ENCODE measurements around the gene TMED1. TPM values are rescaled to one million over a fixed set of nuclear protein-coding genes. Genes with fewer than 3 reads are reported as not detected.

TMED1 gene
- total RNA-seq, 2 donors from 2014 or later: 19.6 to 21.1 TPM

DNA sequence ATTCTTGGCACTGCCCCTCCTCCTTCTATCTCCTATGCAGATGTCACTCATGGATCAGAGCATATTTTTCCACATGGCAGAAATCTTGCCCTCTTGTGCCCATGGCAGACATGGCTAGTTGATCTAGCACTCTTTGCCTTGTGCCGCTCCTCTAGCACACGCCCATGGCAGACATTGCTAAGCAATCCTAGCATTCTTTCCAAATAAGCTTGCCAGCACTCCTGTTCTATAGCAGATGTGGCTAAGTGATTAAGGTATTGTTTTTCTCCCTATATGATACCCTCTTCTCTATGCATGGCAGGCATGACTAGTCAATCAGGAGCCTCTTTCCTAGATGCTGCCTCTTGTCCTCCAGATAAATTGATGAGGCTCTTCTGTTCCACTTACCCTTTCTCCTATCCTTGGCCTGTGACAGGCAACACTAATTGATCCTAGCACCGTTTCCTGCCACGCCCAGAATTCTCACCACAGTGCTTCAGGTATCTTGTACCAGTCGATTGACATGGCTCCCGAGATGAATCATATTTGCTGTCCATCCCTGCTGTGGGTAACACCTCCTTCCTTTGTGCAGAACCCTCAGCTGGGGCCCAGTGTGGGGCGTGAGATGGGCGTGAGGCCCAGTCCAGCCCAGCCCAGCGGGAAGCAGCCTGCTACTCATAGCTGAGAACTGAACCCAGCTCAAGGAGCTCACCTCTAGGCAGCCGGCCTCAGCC, 26.9 kb downstream of the TMED1 start:
- Mint-ChIP-seq H3K4me1 (ENCODE audit: low read depth) (peaks cover 38% of the 10 kb centered on the region), H3K4me3 (peak overlapping the region; percentile 10 to 22), H3K27me3 (ENCODE audit: low read depth) (no peaks in the 10 kb centered on the region), H3K36me3 (ENCODE audit: insufficient read depth in 2 of 2) (peaks cover 16 to 24% of the 10 kb centered on the region in 2 donors), H3K9me3 (peaks cover 0 to 6% of the 10 kb centered on the region in 2 donors), H3K27ac (peak overlapping the region; percentile 29)
- peak; percentile 57 to 78 for ATAC-seq (replicated peaks in 1 of 2)
- DNase-seq: peak; percentile 46 to 66

DNA sequence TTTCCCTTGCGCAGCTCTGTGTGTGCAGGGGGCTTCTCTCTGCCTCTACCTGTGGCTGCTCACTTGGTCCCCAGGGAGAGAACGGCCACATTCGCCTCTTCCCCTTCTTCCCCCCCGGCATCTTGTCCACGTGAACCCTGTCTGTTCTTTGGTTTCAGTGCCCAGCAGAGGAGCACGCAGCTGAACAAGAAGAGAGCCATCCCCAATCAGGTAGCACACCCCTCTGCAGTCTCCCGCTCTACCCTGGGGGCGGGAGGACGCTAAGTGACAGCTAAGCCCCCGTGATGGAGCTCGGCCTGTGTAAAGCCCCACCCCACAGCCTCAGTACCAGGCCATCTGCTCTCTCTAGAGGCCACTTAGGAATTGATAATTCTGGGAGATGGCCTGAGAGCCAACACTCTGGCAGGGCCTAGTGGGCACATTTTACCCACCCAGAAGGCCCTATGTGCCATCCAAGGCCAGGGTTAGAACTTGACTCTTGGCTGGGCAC, 30.2 kb downstream of the TMED1 start:
- Mint-ChIP-seq H3K9me3 (peaks cover 0 to 6% of the 10 kb centered on the region in 2 donors), H3K27me3 (ENCODE audit: low read depth) (no peaks in the 10 kb centered on the region), H3K36me3 (ENCODE audit: insufficient read depth in 2 of 2) (peaks cover 18 to 28% of the 10 kb centered on the region in 2 donors), H3K27ac (no peak overlapping the region), H3K4me1 (ENCODE audit: low read depth) (peaks cover 19% of the 10 kb centered on the region), H3K4me3 (no peak overlapping the region)
- DNase-seq (no peak), ATAC-seq (replicated peaks in 1 of 2) (no peak)

DNA sequence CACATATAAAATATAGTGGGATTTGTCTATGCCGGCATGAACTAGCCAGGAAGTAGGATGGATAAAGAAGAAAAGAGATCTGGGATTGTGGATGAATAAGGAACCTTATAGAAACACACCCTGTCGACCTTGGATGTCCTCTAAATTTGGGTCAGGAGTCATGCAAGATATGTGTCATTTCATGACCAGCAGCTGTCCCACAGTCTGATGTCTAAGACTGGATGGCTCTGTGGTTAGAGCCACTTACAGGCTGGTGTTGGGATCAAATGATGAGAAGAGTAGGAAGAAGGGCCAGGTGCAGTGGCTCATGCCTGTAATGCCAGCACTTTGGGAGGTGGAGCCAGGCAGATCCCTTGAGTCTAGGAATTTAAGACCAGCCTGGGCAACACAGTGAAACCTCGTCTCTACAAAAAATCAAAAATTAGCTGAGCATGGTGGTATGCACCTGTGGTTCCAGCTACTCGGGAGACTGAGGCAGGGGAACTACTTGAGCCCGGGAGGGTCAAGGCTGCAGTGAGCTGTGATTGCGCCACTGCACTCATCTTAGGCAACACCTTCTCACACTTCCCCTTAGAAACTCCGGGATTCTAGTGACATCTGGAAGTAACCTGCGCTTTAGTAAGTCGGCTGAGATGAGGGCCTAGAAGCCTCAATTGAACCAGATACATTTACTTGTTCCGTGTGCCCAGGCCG, 30.8 kb downstream of the TMED1 start:
- Mint-ChIP-seq H3K9me3 (peaks cover 0 to 6% of the 10 kb centered on the region in 2 donors), H3K4me3 (no peak overlapping the region), H3K36me3 (ENCODE audit: insufficient read depth in 2 of 2) (peaks cover 18 to 28% of the 10 kb centered on the region in 2 donors), H3K4me1 (ENCODE audit: low read depth) (peaks cover 21% of the 10 kb centered on the region), H3K27ac (peak overlapping the region; percentile 34), H3K27me3 (ENCODE audit: low read depth) (no peaks in the 10 kb centered on the region)
- DNase-seq: no peak
- no peak for ATAC-seq (replicated peaks in 1 of 2)

DNA sequence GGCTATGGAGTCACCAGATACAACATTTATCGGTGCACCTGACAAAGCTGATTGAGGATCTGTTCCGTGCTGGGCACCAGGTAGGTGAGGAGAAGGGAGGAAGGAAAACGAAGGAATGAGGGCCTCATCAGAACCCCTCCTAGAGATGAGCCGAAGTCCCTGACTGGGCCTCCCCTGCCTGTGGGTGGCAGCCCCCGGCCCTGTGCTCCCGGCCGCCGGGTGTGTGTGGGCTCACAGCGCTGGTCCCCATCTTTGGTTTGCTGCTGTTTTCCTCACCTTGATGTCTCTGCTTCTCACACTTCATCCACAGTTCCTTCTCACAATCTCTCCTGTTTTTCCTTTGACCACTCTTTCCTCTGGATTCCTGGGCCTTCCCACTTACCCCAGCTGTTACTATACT, 32.8 kb downstream of the TMED1 start:
- H3K27ac Mint-ChIP-seq: no peak overlapping the region

DNA sequence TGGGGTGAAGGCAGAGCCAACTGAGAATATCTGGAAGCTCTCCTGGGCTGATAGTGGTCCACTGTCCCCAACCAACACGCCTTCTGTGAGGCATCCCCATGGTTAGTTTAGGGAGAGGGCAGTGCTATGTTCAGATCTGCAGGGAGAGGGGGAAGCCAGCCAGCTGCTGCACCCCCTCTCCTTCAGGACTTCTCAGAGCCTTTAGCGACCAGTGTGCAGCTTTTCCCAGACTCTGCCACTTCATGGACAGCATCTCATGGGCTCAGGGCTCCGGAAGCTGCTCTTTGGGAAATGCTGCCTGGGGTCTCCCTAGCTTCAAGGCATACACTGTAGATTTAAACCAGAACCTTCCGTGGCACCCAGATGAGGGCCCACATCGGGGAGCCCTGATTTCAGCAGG, 33.5 kb downstream of the TMED1 start:
- H3K27ac Mint-ChIP-seq: no peak overlapping the region

More for the DNA sequence above, 32.8 kb downstream of the TMED1 start:
- Mint-ChIP-seq H3K9me3 (peaks cover 0 to under 1% of the 10 kb centered on the region in 2 donors), H3K4me1 (ENCODE audit: low read depth) (peaks cover 24% of the 10 kb centered on the region), H3K4me3 (no peak overlapping the region), H3K27me3 (ENCODE audit: low read depth) (no peaks in the 10 kb centered on the region), H3K36me3 (ENCODE audit: insufficient read depth in 2 of 2) (peaks cover 9 to 21% of the 10 kb centered on the region in 2 donors)
- DNase-seq (no peak), ATAC-seq (replicated peaks in 1 of 2) (no peak)

DNA sequence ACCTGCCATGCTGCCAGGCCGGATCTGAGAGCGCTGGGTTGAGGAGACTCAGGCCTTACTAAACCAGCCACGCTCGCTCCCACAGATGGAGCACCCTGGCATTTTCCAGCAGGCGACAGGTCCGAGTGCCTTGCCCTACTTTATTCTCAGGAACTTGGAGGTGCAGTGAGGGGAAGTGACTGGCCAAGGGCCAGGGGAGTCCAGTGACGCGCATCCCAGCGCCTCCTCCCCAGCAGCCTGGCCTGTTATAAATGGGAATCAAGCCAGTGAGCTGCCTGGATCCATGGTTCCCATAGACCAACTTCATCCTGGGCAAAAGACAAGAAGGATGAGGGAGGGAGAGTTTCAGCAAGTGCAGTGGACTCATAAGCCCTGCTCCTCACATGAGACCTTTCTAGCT, 35.5 kb downstream of the TMED1 start:
- peak overlapping the region in 1 of 2 donors; percentile 61 for H3K4me3 Mint-ChIP-seq
- ATAC-seq (replicated peaks in 1 of 2): no peak

More for the DNA sequence above, 33.5 kb downstream of the TMED1 start:
- no peaks in the 10 kb centered on the region for H3K9me3 Mint-ChIP-seq
- DNase-seq (no peak), ATAC-seq (replicated peaks in 1 of 2) (no peak)
- H3K4me1 Mint-ChIP-seq (ENCODE audit: low read depth): peaks cover 27% of the 10 kb centered on the region
- no peak overlapping the region for H3K4me3 Mint-ChIP-seq
- no peaks in the 10 kb centered on the region for H3K27me3 Mint-ChIP-seq (ENCODE audit: low read depth)
- peaks cover 9 to 19% of the 10 kb centered on the region in 2 donors for H3K36me3 Mint-ChIP-seq (ENCODE audit: insufficient read depth in 2 of 2)

DNA sequence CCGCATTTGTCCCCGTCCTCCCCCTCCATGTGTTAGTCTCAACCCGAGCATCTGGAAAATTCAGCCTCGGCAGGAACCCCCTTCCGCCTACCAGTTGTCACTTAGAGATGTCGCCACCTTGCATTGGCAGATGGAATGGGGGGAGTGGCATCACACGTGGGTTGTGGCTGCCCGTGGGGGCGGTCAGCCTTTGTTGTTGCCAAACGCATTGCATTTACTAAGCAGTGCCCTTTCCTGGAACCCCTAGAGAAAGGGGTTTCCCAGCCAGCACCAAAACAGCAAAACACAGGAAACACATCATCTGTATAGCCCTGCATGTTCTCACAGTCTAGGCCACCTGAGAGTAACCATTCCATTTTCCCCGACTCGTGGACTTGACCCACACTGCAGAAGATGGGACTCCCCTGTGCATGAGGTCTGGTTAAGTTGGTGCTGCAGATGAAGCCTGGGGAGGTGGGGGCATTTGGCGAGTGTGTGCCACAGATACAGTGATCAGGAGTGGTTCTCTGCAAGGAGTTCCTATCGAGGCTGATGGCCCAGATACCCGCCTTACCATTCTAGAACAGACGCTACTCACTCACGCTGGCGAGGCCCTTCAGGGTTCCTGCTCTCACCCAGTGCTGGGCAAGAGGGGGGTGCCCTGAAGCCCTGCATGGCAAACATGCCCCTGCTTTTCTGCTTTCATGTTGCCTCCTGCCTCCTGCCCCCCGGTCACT, 38.3 kb downstream of the TMED1 start:
- ATAC-seq (replicated peaks in 1 of 2) (peak; percentile 93 to 95), DNase-seq (peak; percentile 94)
- no peaks in the 10 kb centered on the region for H3K9me3 Mint-ChIP-seq
- H3K27ac Mint-ChIP-seq: peak overlapping the region; percentile 95
- peak overlapping the region; percentile 89 to 90 for H3K4me3 Mint-ChIP-seq
- peaks cover 4 to 17% of the 10 kb centered on the region in 2 donors for H3K36me3 Mint-ChIP-seq (ENCODE audit: insufficient read depth in 2 of 2)
- H3K4me1 Mint-ChIP-seq (ENCODE audit: low read depth): peaks cover 34% of the 10 kb centered on the region
- H3K27me3 Mint-ChIP-seq (ENCODE audit: low read depth): no peaks in the 10 kb centered on the region

More for the DNA sequence above, 35.5 kb downstream of the TMED1 start:
- Mint-ChIP-seq H3K36me3 (ENCODE audit: insufficient read depth in 2 of 2) (peaks cover 11 to 22% of the 10 kb centered on the region in 2 donors), H3K4me1 (ENCODE audit: low read depth) (peaks cover 34% of the 10 kb centered on the region), H3K27me3 (ENCODE audit: low read depth) (no peaks in the 10 kb centered on the region), H3K9me3 (no peaks in the 10 kb centered on the region), H3K27ac (peak overlapping the region; percentile 94)
- DNase-seq: no peak

DNA sequence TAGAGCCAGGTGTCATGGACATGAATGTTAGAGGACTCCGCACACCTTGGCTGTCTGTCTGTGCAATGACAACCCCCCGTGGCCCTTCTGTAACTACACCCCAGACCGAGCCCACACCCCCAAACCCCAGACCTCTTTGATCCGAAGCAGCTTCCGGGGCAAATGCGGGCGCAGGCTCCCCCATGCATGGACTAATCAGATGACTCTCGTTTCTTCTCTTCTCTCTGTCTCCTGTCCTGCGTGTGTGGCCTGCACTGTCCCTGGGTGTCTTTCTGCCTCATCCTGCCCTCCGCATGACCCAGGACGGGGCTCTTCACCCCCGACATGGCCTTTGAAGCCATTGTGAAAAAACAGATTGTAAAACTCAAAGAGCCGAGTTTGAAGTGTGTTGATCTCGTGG, 38.9 kb downstream of the TMED1 start:
- ATAC-seq (replicated peaks in 1 of 2) (peak; percentile 36 to 47), DNase-seq (peak in 1 of 2 donors; percentile 54)
- Mint-ChIP-seq H3K27me3 (ENCODE audit: low read depth) (no peaks in the 10 kb centered on the region), H3K27ac (peak overlapping the region; percentile 95), H3K4me3 (peak overlapping the region; percentile 89 to 90), H3K4me1 (ENCODE audit: low read depth) (peaks cover 34% of the 10 kb centered on the region), H3K9me3 (no peaks in the 10 kb centered on the region), H3K36me3 (ENCODE audit: insufficient read depth in 2 of 2) (peaks cover 3 to 18% of the 10 kb centered on the region in 2 donors)

DNA sequence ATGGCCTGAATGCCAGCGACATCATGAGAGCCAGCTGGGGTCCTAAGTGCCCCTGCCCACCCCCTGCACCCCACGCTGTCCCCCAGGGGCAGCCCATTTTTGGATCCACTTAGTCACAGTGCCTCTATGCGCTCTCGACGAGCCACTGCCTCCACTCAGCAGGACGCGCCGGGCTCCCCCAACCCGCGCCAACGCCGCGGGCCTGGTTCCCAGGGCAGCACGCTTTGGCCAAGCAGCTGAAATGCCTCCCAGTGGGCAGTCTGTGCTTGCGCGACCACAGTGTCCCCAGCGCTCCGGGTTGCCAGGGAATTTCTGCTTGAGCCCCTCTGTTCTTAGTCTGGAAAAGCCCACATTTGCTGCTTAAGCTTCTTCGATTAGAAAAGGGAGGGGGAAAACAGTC, 39.4 kb downstream of the TMED1 start:
- H3K4me1 Mint-ChIP-seq (ENCODE audit: low read depth): peaks cover 34% of the 10 kb centered on the region
- ATAC-seq (replicated peaks in 1 of 2): no peak
- H3K27ac Mint-ChIP-seq: peak overlapping the region; percentile 95
- peak overlapping the region; percentile 89 to 90 for H3K4me3 Mint-ChIP-seq
- peaks cover 2 to 19% of the 10 kb centered on the region in 2 donors for H3K36me3 Mint-ChIP-seq (ENCODE audit: insufficient read depth in 2 of 2)
- no peaks in the 10 kb centered on the region for H3K27me3 Mint-ChIP-seq (ENCODE audit: low read depth)
- DNase-seq: no peak
- no peaks in the 10 kb centered on the region for H3K9me3 Mint-ChIP-seq

DNA sequence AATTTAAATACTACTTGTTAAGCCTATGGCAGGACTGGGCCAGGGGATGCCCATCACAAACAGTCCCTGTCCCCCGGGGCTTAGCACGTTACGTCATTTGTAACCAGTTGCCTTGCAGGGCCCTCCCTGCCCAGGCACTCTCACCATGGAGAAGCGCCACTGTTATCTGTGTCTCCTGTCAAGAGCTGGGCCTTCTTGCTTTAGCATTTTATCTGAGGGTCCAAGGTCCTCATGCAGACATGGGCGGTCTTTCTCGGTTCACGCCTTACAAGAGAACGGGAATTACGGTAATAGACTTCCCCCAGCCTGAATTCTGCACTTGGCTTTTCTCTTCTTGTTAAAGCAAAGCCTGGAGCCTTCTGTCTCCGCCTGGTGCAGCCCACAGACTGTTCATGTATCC, 46.1 kb downstream of the TMED1 start:
- no peak overlapping the region for H3K27ac Mint-ChIP-seq
- peaks cover 5 to 26% of the 10 kb centered on the region in 2 donors for H3K36me3 Mint-ChIP-seq (ENCODE audit: insufficient read depth in 2 of 2)
- H3K9me3 Mint-ChIP-seq: no peaks in the 10 kb centered on the region
- no peak for DNase-seq
- H3K27me3 Mint-ChIP-seq (ENCODE audit: low read depth): no peaks in the 10 kb centered on the region
- no peak overlapping the region for H3K4me3 Mint-ChIP-seq
- no peak for ATAC-seq (replicated peaks in 1 of 2)
- H3K4me1 Mint-ChIP-seq (ENCODE audit: low read depth): no peaks in the 10 kb centered on the region

DNA sequence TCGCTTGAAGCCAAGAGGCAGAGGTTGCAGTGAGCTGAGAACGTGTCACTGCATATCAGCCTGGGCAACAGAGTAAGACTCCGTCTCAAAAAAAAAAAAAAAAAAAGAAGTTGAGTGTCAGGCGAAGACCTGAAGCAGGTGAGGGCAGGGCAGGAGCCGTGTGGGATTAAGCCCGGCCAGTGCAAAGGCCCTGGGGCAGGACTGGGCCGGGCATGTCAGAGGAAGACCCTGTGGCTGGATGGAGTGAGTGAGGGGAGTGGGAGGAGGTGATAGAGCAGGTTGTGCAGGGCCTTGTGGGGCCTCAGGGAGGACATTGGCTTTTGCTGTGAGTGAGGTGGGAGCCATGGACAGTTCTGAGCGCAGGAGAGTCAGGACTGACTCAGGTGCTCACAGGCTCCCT, 47.9 kb downstream of the TMED1 start:
- Mint-ChIP-seq H3K27me3 (ENCODE audit: low read depth) (no peaks in the 10 kb centered on the region), H3K36me3 (ENCODE audit: insufficient read depth in 2 of 2) (peaks cover 9 to 27% of the 10 kb centered on the region in 2 donors), H3K9me3 (no peaks in the 10 kb centered on the region), H3K4me3 (no peak overlapping the region), H3K27ac (no peak overlapping the region), H3K4me1 (ENCODE audit: low read depth) (no peaks in the 10 kb centered on the region)
- no peak for ATAC-seq (replicated peaks in 1 of 2)
- no peak for DNase-seq

DNA sequence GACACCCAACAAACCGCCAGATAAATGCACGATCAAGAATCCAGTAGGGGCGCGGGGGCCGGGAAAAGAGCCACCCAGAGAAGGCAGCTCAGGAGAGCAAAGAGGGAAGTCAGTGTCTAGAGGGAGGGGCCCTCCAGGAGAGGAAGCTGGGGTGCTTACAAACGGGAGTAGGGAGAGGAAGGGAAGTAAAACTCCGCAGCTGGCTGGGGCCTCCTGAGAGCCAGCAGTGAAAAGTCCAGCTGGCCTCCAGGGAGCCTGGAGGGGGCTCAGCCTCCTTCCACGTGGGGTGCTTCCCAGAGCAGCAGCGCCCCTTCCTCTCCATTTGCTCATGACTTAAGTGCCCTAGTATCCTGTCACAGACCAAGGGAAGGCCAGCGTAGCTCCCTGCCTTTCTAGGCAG, 51.8 kb downstream of the TMED1 start:
- Mint-ChIP-seq H3K27ac (peak overlapping the region; percentile 17), H3K4me1 (ENCODE audit: low read depth) (no peaks in the 10 kb centered on the region), H3K4me3 (no peak overlapping the region), H3K9me3 (no peaks in the 10 kb centered on the region), H3K27me3 (ENCODE audit: low read depth) (no peaks in the 10 kb centered on the region), H3K36me3 (ENCODE audit: insufficient read depth in 2 of 2) (peaks cover 14 to 43% of the 10 kb centered on the region in 2 donors)
- DNase-seq (no peak), ATAC-seq (replicated peaks in 1 of 2) (no peak)

DNA sequence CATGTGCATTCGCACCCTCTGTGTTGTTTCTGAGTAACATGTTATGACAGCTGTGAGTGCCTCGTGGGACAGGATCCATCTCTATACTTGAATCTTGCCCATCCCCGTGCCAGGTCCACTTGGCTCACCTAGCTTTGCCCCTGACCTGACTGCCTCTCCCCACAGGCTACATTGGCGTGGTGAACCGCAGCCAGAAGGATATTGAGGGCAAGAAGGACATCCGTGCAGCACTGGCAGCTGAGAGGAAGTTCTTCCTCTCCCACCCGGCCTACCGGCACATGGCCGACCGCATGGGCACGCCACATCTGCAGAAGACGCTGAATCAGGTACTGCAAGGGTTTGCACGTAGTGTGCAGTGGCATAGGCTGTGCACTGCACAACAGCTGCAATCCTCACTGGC, 53.2 kb downstream of the TMED1 start:
- ATAC-seq (replicated peaks in 1 of 2) (no peak), DNase-seq (no peak)
- Mint-ChIP-seq H3K4me3 (no peak overlapping the region), H3K9me3 (no peaks in the 10 kb centered on the region), H3K27me3 (ENCODE audit: low read depth) (no peaks in the 10 kb centered on the region), H3K27ac (no peak overlapping the region), H3K4me1 (ENCODE audit: low read depth) (no peaks in the 10 kb centered on the region), H3K36me3 (ENCODE audit: insufficient read depth in 2 of 2) (peaks cover 16 to 45% of the 10 kb centered on the region in 2 donors)

Measured in activated T-cell treated with anti-CD3 and anti-CD28 coated beads, Interleukin-2, amount 50 U/mL, for 72 hours (primary cell).